Ishikawa (cell line): ENCODE data around the gene HLTF.

Experiments used
- CEBPB ChIP-seq: IDR thresholded peaks from 2 replicates; pipeline ENCODE4 v1.6.1; 2012
- CREB1 ChIP-seq: IDR thresholded peaks from 2 replicates; pipeline ENCODE4 v1.6.1; 2012; ENCODE audit warnings: low read depth
- EGR1 ChIP-seq: IDR thresholded peaks from 2 replicates; pipeline ENCODE4 v1.6.1; 2012
- EP300 ChIP-seq: IDR thresholded peaks from 2 replicates; pipeline ENCODE4 v1.6.1; 2012; ENCODE audit warnings: borderline replicate concordance
- FOXM1 ChIP-seq: IDR thresholded peaks from 2 replicates; pipeline ENCODE4 v1.6.1; 2012; ENCODE audit warnings: low read depth, borderline replicate concordance
- NFIC ChIP-seq: IDR thresholded peaks from 2 replicates; pipeline ENCODE4 v1.6.1; 2012
- RAD21 ChIP-seq: IDR thresholded peaks from 2 replicates; pipeline ENCODE4 v1.6.1; 2012; ENCODE audit warnings: low read depth
- REST ChIP-seq: IDR thresholded peaks from 2 replicates; pipeline ENCODE4 v1.6.1; 2012; ENCODE audit warnings: low read depth, mild to moderate bottlenecking
- TAF1 ChIP-seq: IDR thresholded peaks from 2 replicates; pipeline ENCODE4 v1.6.1; 2012; ENCODE audit warnings: low read depth, mild to moderate bottlenecking
- TCF12 ChIP-seq: IDR thresholded peaks from 2 replicates; pipeline ENCODE4 v1.6.1; 2012; ENCODE audit warnings: low read depth
- TEAD4 ChIP-seq: IDR thresholded peaks from 2 replicates; pipeline ENCODE4 v1.6.1; 2012
- YY1 ChIP-seq: IDR thresholded peaks from 2 replicates; pipeline ENCODE4 v1.6.1; 2012; ENCODE audit warnings: low read depth
- ZBTB7A ChIP-seq: IDR thresholded peaks from 2 replicates; pipeline ENCODE4 v1.6.1; 2012; ENCODE audit warnings: low read depth
- TF ChIP-seq, protein P1 (sequence below): IDR thresholded peaks from 2 replicates; pipeline ENCODE4 v1.6.1; 2012
- TF ChIP-seq, protein P2 (sequence below): IDR thresholded peaks from 2 replicates; pipeline ENCODE4 v1.6.1; 2012

Gene HLTF

GRCh38 chr3:149013726-149014125 is 72.6 kb downstream of the HLTF start:
- no peak for TF ChIP-seq ZBTB7A
- no peak for TF ChIP-seq FOXM1
- TF ChIP-seq EP300 = no peak
- no peak for TF ChIP-seq EGR1
- no peak for TF ChIP-seq TEAD4
- TF ChIP-seq YY1 = no peak
- TF ChIP-seq RAD21 = no peak
- TF ChIP-seq, protein P1, sequence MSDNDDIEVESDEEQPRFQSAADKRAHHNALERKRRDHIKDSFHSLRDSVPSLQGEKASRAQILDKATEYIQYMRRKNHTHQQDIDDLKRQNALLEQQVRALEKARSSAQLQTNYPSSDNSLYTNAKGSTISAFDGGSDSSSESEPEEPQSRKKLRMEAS = no peak
- TF ChIP-seq REST = no peak
- no peak for TF ChIP-seq CREB1
- no peak for TF ChIP-seq NFIC
- TF ChIP-seq, protein P2, sequence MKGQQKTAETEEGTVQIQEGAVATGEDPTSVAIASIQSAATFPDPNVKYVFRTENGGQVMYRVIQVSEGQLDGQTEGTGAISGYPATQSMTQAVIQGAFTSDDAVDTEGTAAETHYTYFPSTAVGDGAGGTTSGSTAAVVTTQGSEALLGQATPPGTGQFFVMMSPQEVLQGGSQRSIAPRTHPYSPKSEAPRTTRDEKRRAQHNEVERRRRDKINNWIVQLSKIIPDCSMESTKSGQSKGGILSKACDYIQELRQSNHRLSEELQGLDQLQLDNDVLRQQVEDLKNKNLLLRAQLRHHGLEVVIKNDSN = no peak

DNA sequence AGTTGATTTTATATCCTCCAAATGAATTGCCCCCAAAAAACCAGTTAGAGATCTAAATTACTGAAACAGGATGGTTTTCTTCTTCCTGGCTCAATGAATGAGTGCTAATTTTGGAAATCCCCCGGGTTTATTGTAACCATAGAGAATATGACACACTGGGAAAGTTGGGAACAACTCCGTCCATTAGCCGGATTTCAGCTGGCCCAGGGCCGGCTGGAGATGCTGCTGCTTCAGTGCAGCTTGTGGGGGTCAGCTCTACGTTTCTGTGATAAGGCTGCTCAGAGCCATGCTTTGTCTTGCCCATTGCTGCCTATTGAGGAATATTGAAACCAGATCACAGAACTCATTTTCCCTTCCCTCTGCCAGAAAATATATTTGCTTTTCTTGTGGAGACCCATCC is 74.7 kb downstream of the HLTF start:
- no peak for TF ChIP-seq TEAD4
- no peak for TF ChIP-seq ZBTB7A
- no peak for TF ChIP-seq YY1

- TF ChIP-seq ZBTB7A = no peak
- no peak for TF ChIP-seq YY1
- TF ChIP-seq TEAD4 = no peak
- TF ChIP-seq REST = no peak
- TF ChIP-seq FOXM1 = no peak
- TF ChIP-seq TCF12 = no peak
- TF ChIP-seq EGR1 = no peak
- TF ChIP-seq NFIC = no peak
- no peak for TF ChIP-seq RAD21
- no peak for TF ChIP-seq TAF1
- TF ChIP-seq, protein P2 = no peak
- TF ChIP-seq, protein P1 = no peak
- TF ChIP-seq EP300 = no peak
- no peak for TF ChIP-seq CREB1
Observed at GRCh38 chr3:149010966-149011365, 75.4 kb downstream of the HLTF start.

DNA sequence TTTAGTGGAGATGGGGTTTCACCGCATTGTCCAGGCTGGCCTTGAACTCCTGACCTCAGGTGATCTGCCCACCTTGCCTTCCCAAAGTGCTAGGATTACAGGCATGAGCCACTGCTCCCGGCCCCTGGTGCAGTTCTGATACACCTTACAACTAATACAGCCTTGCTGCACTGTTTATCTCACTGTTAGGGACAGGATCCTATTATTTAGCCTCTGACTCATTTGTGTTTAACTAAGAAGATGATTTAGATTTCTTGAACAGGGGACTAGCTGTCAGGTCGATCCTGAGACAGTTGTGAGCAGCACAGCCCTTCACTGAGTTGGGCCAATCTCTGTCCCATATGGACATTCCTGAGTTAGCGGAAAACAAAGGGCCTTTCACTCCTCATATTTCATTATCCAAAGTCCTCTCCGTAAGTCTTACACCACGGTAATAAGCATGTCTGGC is 75.8 kb downstream of the HLTF start:
- TF ChIP-seq CREB1 (no peak), ZBTB7A (no peak)

GRCh38 chr3:149009732-149010131 is 76.6 kb downstream of the HLTF start:
- TF ChIP-seq TCF12 = no peak
- TF ChIP-seq, protein P1 = no peak
- TF ChIP-seq EP300 = no peak
- TF ChIP-seq CREB1 = no peak
- no peak for TF ChIP-seq RAD21
- TF ChIP-seq FOXM1 = no peak
- no peak for TF ChIP-seq CEBPB

- TF ChIP-seq EP300 (no peak), YY1 (no peak), TEAD4 (no peak), REST (no peak), FOXM1 (no peak), ZBTB7A (no peak), TCF12 (no peak), RAD21 (no peak), EGR1 (no peak), NFIC (no peak), CREB1 (no peak), TAF1 (no peak)
- TF ChIP-seq, protein P2 = no peak
Observed at GRCh38 chr3:149007567-149008257, 78.6 kb downstream of the HLTF start.
